Mesendoderm (in vitro differentiated cells): ENCODE data around the gene TTLL10.

Experiments used
- DNase-seq: peaks from one replicate; pipeline ENCODE4 v3.0.0; 2013
- H2AK5ac ChIP-seq: 2 replicates; pipeline ENCODE4 v1.6.1; 2013; ENCODE audit warnings: low read length, inconsistent platforms
- H2BK120ac ChIP-seq: 2 replicates; pipeline ENCODE4 v1.6.1; 2013; ENCODE audit warnings: low read depth, mild to moderate bottlenecking, low read length, moderate library complexity, mixed read lengths
- H2BK15ac ChIP-seq: replicated peaks from 2 replicates; pipeline ENCODE4 v1.6.1; 2013; ENCODE audit warnings: low read depth, mild to moderate bottlenecking, moderate library complexity
- H2BK5ac ChIP-seq: 2 replicates; pipeline ENCODE4 v1.6.1; 2013; ENCODE audit warnings: low read length, inconsistent platforms
- H3K18ac ChIP-seq: 2 replicates; pipeline ENCODE4 v1.6.1; 2013; ENCODE audit warnings: mild to moderate bottlenecking, low read length, mixed read lengths
- H3K23ac ChIP-seq: one replicate; pipeline ENCODE4 v1.6.1; 2013; ENCODE audit warnings: low read length
- H3K27ac ChIP-seq: 2 replicates; pipeline ENCODE4 v1.5.1; 2013; ENCODE audit warnings: low read depth, mild to moderate bottlenecking, inconsistent platforms, low read length, moderate library complexity
- H3K27me3 ChIP-seq: 2 replicates; pipeline ENCODE4 v1.6.1; 2013; ENCODE audit warnings: low read length, control low read depth, mild to moderate bottlenecking, inconsistent platforms; ENCODE audit not compliant: insufficient read depth, poor library complexity
- H3K36me3 ChIP-seq: 2 replicates; pipeline ENCODE4 v1.6.1; 2013; ENCODE audit warnings: low read length, inconsistent platforms; ENCODE audit not compliant: control insufficient read depth, insufficient read depth
- H3K4ac ChIP-seq: one replicate; pipeline ENCODE4 v1.6.1; 2013; ENCODE audit warnings: low read depth, mild to moderate bottlenecking, low read length, moderate library complexity
- H3K4me1 ChIP-seq: 2 replicates; pipeline ENCODE4 v1.6.1; 2013; ENCODE audit warnings: low read depth, low read length, inconsistent platforms; ENCODE audit not compliant: control insufficient read depth
- H3K4me2 ChIP-seq: 2 replicates; pipeline ENCODE4 v1.6.1; 2013; ENCODE audit warnings: low read length
- H3K4me3 ChIP-seq: 2 replicates; pipeline ENCODE4 v1.5.1; 2013; ENCODE audit warnings: mild to moderate bottlenecking, low read length
- H3K56ac ChIP-seq: one replicate; pipeline ENCODE4 v1.6.1; 2013; ENCODE audit warnings: low read length
- H3K79me1 ChIP-seq: 2 replicates; pipeline ENCODE4 v1.6.1; 2013; ENCODE audit warnings: low read length, inconsistent platforms
- H3K79me2 ChIP-seq: 2 replicates; pipeline ENCODE4 v1.6.1; 2013; ENCODE audit warnings: mild to moderate bottlenecking, low read length; ENCODE audit not compliant: control insufficient read depth, insufficient read depth
- H3K9ac ChIP-seq: 2 replicates; pipeline ENCODE4 v1.6.1; 2013; ENCODE audit warnings: low read length, inconsistent platforms
- H4K5ac ChIP-seq: one replicate; pipeline ENCODE4 v1.6.1; 2013; ENCODE audit warnings: low read length
- H4K8ac ChIP-seq: one replicate; pipeline ENCODE4 v1.6.1; 2013; ENCODE audit warnings: low read depth, mild to moderate bottlenecking, control low read depth, low read length, moderate library complexity
- WGBS: extraction: QIAGEN DNeasy Blood & Tissue Kit; methylation state at CpG from one replicate; pipeline ENCODE4 v1.1.7; 2013; ENCODE audit warnings: low lambda C conversion rate, missing lambda C conversion rate; ENCODE audit not compliant: insufficient coverage; ENCODE audit errors: extremely low coverage; 5-methylcytosine and 5-hydroxymethylcytosine counted together

Gene TTLL10

GRCh38 chr1:1204998-1205768, 31.5 kb downstream of the TTLL10 start:
- no peak overlapping the region for H3K23ac ChIP-seq
- H3K4me3 ChIP-seq, result no peak overlapping the region
- H3K27ac ChIP-seq, result no peak overlapping the region
- H4K5ac ChIP-seq, result no peak overlapping the region
- no peaks in the 10 kb centered on the region for H3K79me2 ChIP-seq
- no peak overlapping the region for H2BK5ac ChIP-seq
- H4K8ac ChIP-seq, result no peak overlapping the region
- no peak overlapping the region for H3K18ac ChIP-seq
- WGBS, result no CpG with 5 or more reads among the region's 19 CpGs
- H3K4me1 ChIP-seq, result no peaks in the 10 kb centered on the region
- H2BK15ac ChIP-seq, result no peak overlapping the region
- H3K79me1 ChIP-seq, result no peaks in the 10 kb centered on the region
- no peak overlapping the region for H3K4ac ChIP-seq
- no peak overlapping the region for H2BK120ac ChIP-seq
- no peak overlapping the region for H3K9ac ChIP-seq
- H3K4me2 ChIP-seq, result no peak overlapping the region
- no peaks in the 10 kb centered on the region for H3K27me3 ChIP-seq
- H3K56ac ChIP-seq, result no peak overlapping the region
- DNase-seq, result no peak
- H3K36me3 ChIP-seq, result no peaks in the 10 kb centered on the region
- no peak overlapping the region for H2AK5ac ChIP-seq

- no peaks in the 10 kb centered on the region for H3K36me3 ChIP-seq
- H4K8ac ChIP-seq, result no peak overlapping the region
- H2BK120ac ChIP-seq, result no peak overlapping the region
- H3K27me3 ChIP-seq, result no peaks in the 10 kb centered on the region
- WGBS, result no CpG with 5 or more reads among the region's 31 CpGs
- H3K4ac ChIP-seq, result no peak overlapping the region
- H3K27ac ChIP-seq, result no peak overlapping the region
- peak overlapping the region; percentile 38 for H3K4me2 ChIP-seq
- H3K4me3 ChIP-seq, result no peak overlapping the region
- H3K9ac ChIP-seq, result peak overlapping the region; percentile 54
- peak overlapping the region; percentile 67 for H3K56ac ChIP-seq
- no peak for DNase-seq
- no peak overlapping the region for H4K5ac ChIP-seq
- H3K79me1 ChIP-seq, result no peaks in the 10 kb centered on the region
- no peak overlapping the region for H3K23ac ChIP-seq
- H2AK5ac ChIP-seq, result no peak overlapping the region
- no peak overlapping the region for H3K18ac ChIP-seq
- H2BK5ac ChIP-seq, result no peak overlapping the region
- H3K79me2 ChIP-seq, result no peaks in the 10 kb centered on the region
- H2BK15ac ChIP-seq, result no peak overlapping the region
- no peaks in the 10 kb centered on the region for H3K4me1 ChIP-seq
Observed at GRCh38 chr1:1205769-1206375, 32.2 kb downstream of the TTLL10 start.

- H3K4ac ChIP-seq, result no peak within 1 kb of the TSS
- H3K4me3 ChIP-seq, result no peak within 1 kb of the TSS
- H2AK5ac ChIP-seq, result no peak within 1 kb of the TSS
- H2BK15ac ChIP-seq, result no peak within 1 kb of the TSS
- H2BK5ac ChIP-seq, result no peak within 1 kb of the TSS
- peak within 1 kb of the TSS; percentile 54 for H3K9ac ChIP-seq
- peak within 1 kb of the TSS; percentile 67 for H3K56ac ChIP-seq
- no peaks in the 10 kb centered on the region for H3K27me3 ChIP-seq
- H2BK120ac ChIP-seq, result no peak within 1 kb of the TSS
- no peaks in the 10 kb centered on the region for H3K79me2 ChIP-seq
- no peaks in the 10 kb centered on the region for H3K36me3 ChIP-seq
- H3K27ac ChIP-seq, result no peak within 1 kb of the TSS
- WGBS, result no CpG with 5 or more reads among the region's 49 CpGs
- peak within 1 kb of the TSS; percentile 38 for H3K4me2 ChIP-seq
- no peak within 1 kb of the TSS for H3K23ac ChIP-seq
- H4K8ac ChIP-seq, result no peak within 1 kb of the TSS
- H3K4me1 ChIP-seq, result no peaks in the 10 kb centered on the region
- H3K18ac ChIP-seq, result no peak within 1 kb of the TSS
- H3K79me1 ChIP-seq, result no peaks in the 10 kb centered on the region
- peak; percentile 30 for DNase-seq
- no peak within 1 kb of the TSS for H4K5ac ChIP-seq
Observed at GRCh38 chr1:1206376-1206965, 32.8 kb downstream of the TTLL10 start, which contains the start of gene TNFRSF18. TSS of gene TNFRSF18 (minus strand) at chr1:1206592. CDS start at chr1:1206571, 21 bp downstream.

GRCh38 chr1:1206966-1207531, 33.4 kb downstream of the TTLL10 start:
- no peak overlapping the region for H2AK5ac ChIP-seq
- H3K9ac ChIP-seq, result no peak overlapping the region
- H3K36me3 ChIP-seq, result no peaks in the 10 kb centered on the region
- H3K27ac ChIP-seq, result no peak overlapping the region
- no peaks in the 10 kb centered on the region for H3K27me3 ChIP-seq
- no peak overlapping the region for H3K23ac ChIP-seq
- no peak for DNase-seq
- H3K56ac ChIP-seq, result no peak overlapping the region
- no peak overlapping the region for H2BK120ac ChIP-seq
- no peak overlapping the region for H3K18ac ChIP-seq
- H3K4me3 ChIP-seq, result no peak overlapping the region
- no peak overlapping the region for H2BK15ac ChIP-seq
- H3K4me1 ChIP-seq, result no peaks in the 10 kb centered on the region
- no CpG with 5 or more reads among the region's 19 CpGs for WGBS
- no peak overlapping the region for H4K5ac ChIP-seq
- no peak overlapping the region for H4K8ac ChIP-seq
- H3K4me2 ChIP-seq, result no peak overlapping the region
- no peak overlapping the region for H3K4ac ChIP-seq
- no peaks in the 10 kb centered on the region for H3K79me1 ChIP-seq
- no peaks in the 10 kb centered on the region for H3K79me2 ChIP-seq
- H2BK5ac ChIP-seq, result no peak overlapping the region

- no peaks in the 10 kb centered on the region for H3K79me2 ChIP-seq
- H4K5ac ChIP-seq, result no peak overlapping the region
- H2AK5ac ChIP-seq, result no peak overlapping the region
- H3K4me1 ChIP-seq, result no peaks in the 10 kb centered on the region
- no peak overlapping the region for H3K27ac ChIP-seq
- no peak for DNase-seq
- WGBS, result no CpG with 5 or more reads among the region's 11 CpGs
- no peak overlapping the region for H3K23ac ChIP-seq
- H3K27me3 ChIP-seq, result no peaks in the 10 kb centered on the region
- H2BK15ac ChIP-seq, result no peak overlapping the region
- no peaks in the 10 kb centered on the region for H3K79me1 ChIP-seq
- no peak overlapping the region for H3K9ac ChIP-seq
- H3K4ac ChIP-seq, result no peak overlapping the region
- H4K8ac ChIP-seq, result no peak overlapping the region
- no peak overlapping the region for H2BK5ac ChIP-seq
- H3K56ac ChIP-seq, result no peak overlapping the region
- H3K4me3 ChIP-seq, result no peak overlapping the region
- no peak overlapping the region for H3K18ac ChIP-seq
- no peak overlapping the region for H3K4me2 ChIP-seq
- H3K36me3 ChIP-seq, result no peaks in the 10 kb centered on the region
- no peak overlapping the region for H2BK120ac ChIP-seq
Observed at GRCh38 chr1:1207571-1207892, 33.9 kb downstream of the TTLL10 start.
